Naive B cell (primary cell): ENCODE results near the gene BAIAP2L1. TPM values are rescaled to one million over a fixed set of nuclear protein-coding genes. Genes with fewer than 3 reads are reported as not detected.

Source experiments
- ATAC-seq, 2 donors: fragments of 150-1000 bp; cut with Tn5 transposase; 2 replicates each; pipeline ENCODE4 v1.10.0; 2021; ENCODE audit warnings: low read depth in 2 of 2, mild to moderate bottlenecking in 2 of 2, moderate library complexity in 2 of 2
- DNase-seq: peaks from one replicate; pipeline ENCODE4 v3.0.0; 2022
- H3K27ac Mint-ChIP-seq, 6 donors: one replicate each; pipeline ENCODE4 v1.8.0; 2020 to 2022; ENCODE audit warnings: mild to moderate bottlenecking in 6 of 6, mixed read lengths in 6 of 6, moderate library complexity in 5 of 6, inconsistent platforms in 2 of 6
- H3K27me3 Mint-ChIP-seq, 3 donors: one replicate each; pipeline ENCODE4 v1.8.0; 2021 to 2022; ENCODE audit warnings: mixed read lengths in 3 of 3, mild to moderate bottlenecking in 1 of 3
- H3K36me3 Mint-ChIP-seq, 2 donors: one replicate each; pipeline ENCODE4 v1.8.0; 2020 to 2022; ENCODE audit warnings: mixed read lengths in 2 of 2, inconsistent platforms in 1 of 2, mild to moderate bottlenecking in 1 of 2
- H3K4me1 Mint-ChIP-seq, 3 donors: one replicate each; pipeline ENCODE4 v1.8.0; 2020 to 2022; ENCODE audit warnings: mixed read lengths in 3 of 3, inconsistent platforms in 1 of 3, mild to moderate bottlenecking in 1 of 3, moderate library complexity in 1 of 3
- H3K4me3 Mint-ChIP-seq, 8 donors: one replicate each; pipeline ENCODE4 v1.8.0; 2020 to 2022; ENCODE audit warnings: mild to moderate bottlenecking in 8 of 8, mixed read lengths in 8 of 8, moderate library complexity in 8 of 8, inconsistent platforms in 2 of 8
- H3K9me3 Mint-ChIP-seq, 7 donors: one replicate each; pipeline ENCODE4 v1.8.0; 2020 to 2022; ENCODE audit warnings: mixed read lengths in 7 of 7, mild to moderate bottlenecking in 5 of 7, inconsistent platforms in 2 of 7, moderate library complexity in 1 of 7
- polyA plus RNA-seq, 6 donors: library from polyadenylated mRNA; unstranded; fragments of 300-500 nt; fragmentation: Illumina TruSeq; gene quantifications; one replicate each; pipeline ENCODE4 v1.2.3, GENCODE V29; 2021; ENCODE audit warnings: low read depth in 6 of 6

The BAIAP2L1 gene
- polyA plus RNA-seq, 6 donors from 2014 or later = 0.29 to 2.1 (median 1.6) TPM

- Mint-ChIP-seq H3K27ac (peak overlapping the region in 1 of 6 donors; percentile 35), H3K27me3 (no peaks in the 10 kb centered on the region), H3K4me3 (peak overlapping the region in 5 of 8 donors; percentile 18 to 53 (median 25)), H3K36me3 (no peaks in the 10 kb centered on the region), H3K4me1 (peaks cover 23 to 47% (median 35%) of the 10 kb centered on the region in 3 donors), H3K9me3 (no peaks in the 10 kb centered on the region)
- DNase-seq (no peak), ATAC-seq (no peak)
These were observed 151.8 kb downstream of the BAIAP2L1 start for GRCh38 chr7:98249106-98249505.

- Mint-ChIP-seq H3K9me3 (no peaks in the 10 kb centered on the region), H3K4me3 (peak overlapping the region in 1 of 8 donors; percentile 1), H3K36me3 (no peaks in the 10 kb centered on the region), H3K4me1 (peaks cover 23 to 42% (median 35%) of the 10 kb centered on the region in 3 donors), H3K27me3 (no peaks in the 10 kb centered on the region), H3K27ac (peak overlapping the region in 1 of 6 donors; percentile 87)
- DNase-seq (no peak), ATAC-seq (no peak)
These were observed 152.7 kb downstream of the BAIAP2L1 start for GRCh38 chr7:98248156-98248555.

DNA sequence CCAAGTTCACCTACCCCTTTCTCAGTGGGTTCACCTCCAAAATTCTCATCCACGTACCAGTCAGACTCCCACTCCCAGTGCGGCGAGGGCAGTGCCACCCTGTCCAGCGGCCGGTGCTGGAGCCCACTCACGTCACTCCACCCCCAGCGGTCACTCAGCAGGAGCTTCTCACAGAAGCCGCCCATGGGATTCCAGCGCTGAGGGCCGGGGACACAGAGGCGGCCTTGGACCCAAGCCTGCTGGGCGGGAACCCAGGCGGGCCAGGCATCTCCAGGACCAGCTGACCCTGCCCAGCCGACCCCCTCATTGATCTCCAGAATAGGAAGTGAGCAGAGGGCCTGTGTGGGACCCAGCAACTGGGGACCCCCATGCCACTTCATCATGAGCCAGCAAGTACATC is 156.0 kb downstream of the BAIAP2L1 start:
- no peaks in the 10 kb centered on the region for H3K9me3 Mint-ChIP-seq
- ATAC-seq (no peak), DNase-seq (no peak)
- no peaks in the 10 kb centered on the region for H3K36me3 Mint-ChIP-seq
- H3K27me3 Mint-ChIP-seq = no peaks in the 10 kb centered on the region
- no peak overlapping the region for H3K27ac Mint-ChIP-seq
- H3K4me1 Mint-ChIP-seq = peaks cover 13 to 19% (median 18%) of the 10 kb centered on the region in 3 donors
- no peak overlapping the region for H3K4me3 Mint-ChIP-seq

DNA sequence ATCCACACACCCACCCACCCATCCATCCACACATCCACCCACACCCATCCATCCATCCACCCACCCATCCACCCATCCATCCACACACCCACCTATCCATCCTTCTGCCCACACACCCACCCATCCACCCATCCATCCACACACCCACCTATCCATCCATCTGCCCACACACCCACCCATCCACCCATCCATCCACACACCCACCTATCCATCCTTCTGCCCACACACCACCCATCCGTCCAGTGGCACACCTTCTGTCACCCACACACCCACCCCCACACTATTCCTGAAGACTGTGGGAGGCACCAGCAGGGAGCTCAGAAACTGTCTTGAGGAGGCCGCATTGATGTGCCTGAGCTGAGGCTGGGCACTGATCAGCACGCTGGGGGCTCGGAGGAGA is 158.0 kb downstream of the BAIAP2L1 start:
- no peaks in the 10 kb centered on the region for H3K9me3 Mint-ChIP-seq
- H3K36me3 Mint-ChIP-seq = peaks cover 6 to 7% of the 10 kb centered on the region in 2 donors
- H3K27me3 Mint-ChIP-seq = no peaks in the 10 kb centered on the region
- DNase-seq (no peak), ATAC-seq (no peak)
- peaks cover 4 to 7% (median 5%) of the 10 kb centered on the region in 3 donors for H3K4me1 Mint-ChIP-seq
- no peak overlapping the region for H3K27ac Mint-ChIP-seq
- H3K4me3 Mint-ChIP-seq = no peak overlapping the region

DNA sequence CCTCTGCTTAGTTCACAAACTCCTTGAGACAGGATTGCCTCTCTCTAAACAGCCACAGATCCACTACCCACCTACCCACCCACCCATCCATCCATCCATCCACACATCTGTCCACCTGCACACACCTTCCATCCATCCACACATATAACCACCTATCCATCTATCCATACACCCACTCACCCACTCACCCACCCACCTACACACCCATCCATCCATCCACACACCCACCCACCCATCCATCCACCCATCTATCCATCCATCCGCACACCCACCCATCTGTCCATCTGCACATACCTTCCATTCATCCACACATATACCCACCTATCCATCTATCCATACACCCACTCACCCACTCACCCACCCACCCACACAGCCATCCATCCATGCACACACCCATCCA is 158.5 kb downstream of the BAIAP2L1 start:
- DNase-seq (no peak), ATAC-seq (no peak)
- H3K4me3 Mint-ChIP-seq = no peak overlapping the region
- no peaks in the 10 kb centered on the region for H3K9me3 Mint-ChIP-seq
- peaks cover under 1 to 7% (median 4%) of the 10 kb centered on the region in 3 donors for H3K4me1 Mint-ChIP-seq
- H3K36me3 Mint-ChIP-seq = peaks cover 6 to 7% of the 10 kb centered on the region in 2 donors
- no peaks in the 10 kb centered on the region for H3K27me3 Mint-ChIP-seq
- H3K27ac Mint-ChIP-seq = no peak overlapping the region

- Mint-ChIP-seq H3K4me1 (peaks cover 0 to 7% (median 4%) of the 10 kb centered on the region in 3 donors), H3K4me3 (no peak overlapping the region), H3K27me3 (no peaks in the 10 kb centered on the region), H3K36me3 (peaks cover 6 to 7% of the 10 kb centered on the region in 2 donors), H3K27ac (no peak overlapping the region), H3K9me3 (no peaks in the 10 kb centered on the region)
- no peak for DNase-seq
- no peak for ATAC-seq
These were observed 159.1 kb downstream of the BAIAP2L1 start for GRCh38 chr7:98241674-98242241.

Other genes with a start within 250 kb of the BAIAP2L1 start
- gene BHLHA15, start 189.7 kb downstream of the BAIAP2L1 start, polyA plus RNA-seq = 1 to 10 TPM in 3 of 6 donors, under 1 TPM in 1, not detected in 2; 0.61 to 3.9 (median 1.7) TPM
- 10 to 100 TPM in 5 of 6 donors, 1 to 10 TPM in 1; 6.5 to 23.8 (median 12.4) TPM for gene TECPR1, start 148.9 kb downstream of the BAIAP2L1 start, polyA plus RNA-seq
- gene BRI3, start 119.4 kb downstream of the BAIAP2L1 start, polyA plus RNA-seq = 10 to 100 TPM; 12.1 to 21.6 (median 17.2) TPM
- not detected for gene NPTX2, start 216.2 kb upstream of the BAIAP2L1 start, polyA plus RNA-seq